Neural crest cell (in vitro differentiated cells): Measurements from ENCODE around the gene PTH2. TPM values are rescaled to one million over a fixed set of nuclear protein-coding genes. Genes with fewer than 3 reads are reported as not detected.
A peak's percentile ranks its signal among the peaks of the same experiment; 100 is the strongest.
"Not testable (repeated sequence)": the region's sequence is repeated elsewhere in the genome, so short reads cannot be mapped to it uniquely, and the experiment has no call there.

Source experiments
- DNase-seq: peaks from one replicate; pipeline ENCODE4 v3.0.0; 2021; ENCODE audit warnings: low read depth, mixed read lengths, low spot score
- H3K27ac Mint-ChIP-seq: one replicate; pipeline ENCODE4 v1.8.0; 2021; ENCODE audit warnings: mild to moderate bottlenecking, mixed read lengths; ENCODE audit not compliant: unreplicated experiment
- H3K27me3 Mint-ChIP-seq: 2 replicates; pipeline ENCODE4 v1.8.0; 2021; ENCODE audit warnings: low read depth, mild to moderate bottlenecking, mixed read lengths
- H3K36me3 Mint-ChIP-seq: 2 replicates; pipeline ENCODE4 v1.8.0; 2021; ENCODE audit warnings: low read depth, mild to moderate bottlenecking, mixed read lengths
- H3K4me1 Mint-ChIP-seq: 2 replicates; pipeline ENCODE4 v1.8.0; 2021; ENCODE audit warnings: mixed read lengths
- H3K4me3 Mint-ChIP-seq: one replicate; pipeline ENCODE4 v1.8.0; 2021; ENCODE audit warnings: mild to moderate bottlenecking, mixed read lengths
- H3K9me3 Mint-ChIP-seq: 2 replicates; pipeline ENCODE4 v1.8.0; 2021; ENCODE audit warnings: mixed read lengths
- CTCF ChIP-seq: fragments of 200-600 bp; sonication (generic); conservative IDR thresholded peaks from 2 replicates; pipeline ENCODE4 v1.5.0; 2021; ENCODE audit warnings: antibody characterized with exemption, mild to moderate bottlenecking
- total RNA-seq: library from RNA; stranded (reverse); gene quantifications from 2 replicates; pipeline ENCODE4 v1.2.1, GENCODE V29; 2021

Gene PTH2
- total RNA-seq, 1 donor from 2014 or later: not detected

- Mint-ChIP-seq H3K27ac (no peak overlapping the region), H3K36me3 (no peaks in the 10 kb centered on the region), H3K4me1 (peaks cover 20% of the 10 kb centered on the region), H3K9me3 (no peaks in the 10 kb centered on the region), H3K27me3 (peaks cover 31% of the 10 kb centered on the region), H3K4me3 (peak overlapping the region; percentile 69)
- DNase-seq: no peak
- no peak for TF ChIP-seq CTCF
Observed at GRCh38 chr19:49445997-49446396, 22.8 kb upstream of the PTH2 start.

- not testable (repeated sequence) for DNase-seq, H3K36me3 Mint-ChIP-seq, H3K27ac Mint-ChIP-seq, H3K9me3 Mint-ChIP-seq
- peaks cover 19% of the 10 kb centered on the region for H3K4me1 Mint-ChIP-seq
- H3K27me3 Mint-ChIP-seq: peaks cover 49% of the 10 kb centered on the region
- peak overlapping the region; percentile 86 for H3K4me3 Mint-ChIP-seq
Observed at GRCh38 chr19:49444100-49444700, 21.0 kb upstream of the PTH2 start.

GRCh38 chr19:49443366-49444099 is 20.3 kb upstream of the PTH2 start:
- no peak overlapping the region for H3K27ac Mint-ChIP-seq
- H3K27me3 Mint-ChIP-seq: peaks cover 55% of the 10 kb centered on the region
- TF ChIP-seq CTCF: peak; percentile 87
- peak; percentile 96 for DNase-seq
- no peaks in the 10 kb centered on the region for H3K36me3 Mint-ChIP-seq
- no peaks in the 10 kb centered on the region for H3K9me3 Mint-ChIP-seq
- H3K4me1 Mint-ChIP-seq: peaks cover 19% of the 10 kb centered on the region
- H3K4me3 Mint-ChIP-seq: peak overlapping the region; percentile 86

GRCh38 chr19:49442771-49443365 is 19.6 kb upstream of the PTH2 start:
- H3K27ac Mint-ChIP-seq: no peak overlapping the region
- H3K4me3 Mint-ChIP-seq: peak overlapping the region; percentile 86
- no peaks in the 10 kb centered on the region for H3K36me3 Mint-ChIP-seq
- peaks cover 19% of the 10 kb centered on the region for H3K4me1 Mint-ChIP-seq
- H3K9me3 Mint-ChIP-seq: no peaks in the 10 kb centered on the region
- TF ChIP-seq CTCF: no peak
- peaks cover 62% of the 10 kb centered on the region for H3K27me3 Mint-ChIP-seq
- DNase-seq: peak; percentile 72

- no peak for TF ChIP-seq CTCF
- peak overlapping the region; percentile 86 for H3K4me3 Mint-ChIP-seq
- no peaks in the 10 kb centered on the region for H3K9me3 Mint-ChIP-seq
- peaks cover 19% of the 10 kb centered on the region for H3K4me1 Mint-ChIP-seq
- no peaks in the 10 kb centered on the region for H3K36me3 Mint-ChIP-seq
- H3K27me3 Mint-ChIP-seq: peaks cover 67% of the 10 kb centered on the region
- DNase-seq: no peak
- no peak overlapping the region for H3K27ac Mint-ChIP-seq
Observed at GRCh38 chr19:49442354-49442753, 19.1 kb upstream of the PTH2 start.

GRCh38 chr19:49441960-49442350 is 18.7 kb upstream of the PTH2 start:
- Mint-ChIP-seq H3K4me1 (peaks cover 19% of the 10 kb centered on the region), H3K4me3 (peak overlapping the region; percentile 86), H3K9me3 (no peaks in the 10 kb centered on the region), H3K27ac (no peak overlapping the region), H3K36me3 (no peaks in the 10 kb centered on the region), H3K27me3 (peaks cover 71% of the 10 kb centered on the region)
- no peak for DNase-seq
- TF ChIP-seq CTCF: no peak
